ENCODE data around the gene CYP2A7.
"Not testable (repeated sequence)": the region's sequence is repeated elsewhere in the genome, so short reads cannot be mapped to it uniquely, and the experiment has no call there.

- not testable (repeated sequence) for TF ChIP-seq EZH2 (IDR thresholded peaks at IDR 0.05; ENCODE audit: insufficient read depth, poor library complexity, severe bottlenecking); EZH2phosphoT487 (IDR thresholded peaks at IDR 0.05; ENCODE audit: insufficient read depth, low read depth)
These were observed 55.2 kb downstream of the CYP2A7 start for GRCh38 chr19:40826699-40827385.
